Stimulated activated CD4-positive, alpha-beta T cell treated with anti-CD3 and anti-CD28 coated beads, TNF-alpha, amount 100 ng/mL, for 48 hours (primary cell): Measurements from ENCODE around the gene KCNN4.
"Not testable (repeated sequence)": the region's sequence is repeated elsewhere in the genome, so short reads cannot be mapped to it uniquely, and the experiment has no call there.

Experiments used
- DNase-seq, 3 donors: peaks; one replicate each; pipeline ENCODE4 v3.0.0-alpha.2; 2020; ENCODE audit warnings: low read depth in 3 of 3

KCNN4 gene

DNA sequence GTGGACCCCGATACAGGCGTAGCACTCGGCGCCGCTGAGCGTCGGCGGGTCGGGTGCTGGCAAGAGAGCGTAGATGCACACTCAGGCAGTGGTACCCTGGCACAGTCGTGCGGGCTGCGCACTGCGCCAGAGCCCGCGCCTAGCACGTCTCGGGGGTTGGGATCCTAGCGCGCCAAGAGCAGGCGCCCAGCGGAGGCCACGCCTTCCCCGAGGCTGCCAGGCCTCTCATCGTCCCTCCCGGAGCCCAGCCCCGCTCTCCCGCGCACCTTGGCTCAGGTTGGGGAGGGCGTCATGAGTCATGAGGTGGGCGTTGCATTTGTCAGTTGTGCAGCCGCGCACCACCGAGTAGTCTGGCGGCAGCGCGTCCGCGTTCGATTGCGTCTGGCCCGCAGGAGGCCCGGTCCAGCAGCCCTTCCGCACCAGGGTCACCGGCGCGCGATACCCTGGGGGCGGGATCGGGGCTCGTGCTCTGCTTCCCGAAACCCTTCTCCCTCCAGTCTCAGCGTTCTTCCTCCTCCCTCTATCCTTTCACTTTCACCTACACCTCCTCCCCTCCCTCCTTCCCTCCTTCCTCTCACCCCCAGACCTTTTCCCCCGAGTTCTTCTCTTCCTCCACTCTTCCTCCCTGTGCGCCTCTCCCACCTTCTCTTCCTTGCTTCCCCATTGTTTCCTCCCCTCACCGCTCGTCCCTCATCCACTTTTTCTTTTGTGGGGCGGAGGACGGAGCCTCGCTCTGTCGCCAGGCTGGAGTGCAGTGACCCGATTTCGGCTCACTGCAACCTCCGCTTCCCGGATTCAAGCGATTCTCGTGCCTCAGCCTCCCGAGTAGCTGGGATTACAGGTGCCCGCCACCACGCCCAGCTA, 18.0 kb upstream of the KCNN4 start:
- DNase-seq, result peak in 1 of 3 donors; percentile 68

DNA sequence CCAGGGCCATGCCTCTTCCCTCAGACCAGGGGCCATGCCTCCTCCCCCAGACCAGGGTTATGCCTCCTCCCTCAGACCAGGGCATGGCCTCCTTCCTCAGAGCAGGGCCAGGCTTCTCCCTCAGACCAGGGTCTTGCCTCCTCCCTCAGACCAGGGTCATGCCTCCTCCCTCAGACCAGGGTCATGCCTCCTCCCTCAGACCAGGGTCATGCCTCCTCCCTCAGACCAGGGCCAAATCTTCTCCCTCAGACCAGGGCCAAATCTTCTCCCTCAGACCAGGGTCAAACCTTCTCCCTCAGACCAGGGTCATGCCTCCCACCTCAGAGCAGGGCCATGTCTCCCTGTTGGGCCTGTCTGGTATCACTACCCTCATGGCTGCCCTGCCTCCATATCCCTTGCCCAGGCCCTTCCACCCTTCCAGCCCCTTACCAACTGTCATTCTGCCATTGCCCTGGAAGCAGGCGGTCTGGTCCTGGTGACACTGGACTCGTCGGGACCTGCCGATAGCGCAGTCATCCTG, 17.3 kb upstream of the KCNN4 start:
- no peak for DNase-seq

DNA sequence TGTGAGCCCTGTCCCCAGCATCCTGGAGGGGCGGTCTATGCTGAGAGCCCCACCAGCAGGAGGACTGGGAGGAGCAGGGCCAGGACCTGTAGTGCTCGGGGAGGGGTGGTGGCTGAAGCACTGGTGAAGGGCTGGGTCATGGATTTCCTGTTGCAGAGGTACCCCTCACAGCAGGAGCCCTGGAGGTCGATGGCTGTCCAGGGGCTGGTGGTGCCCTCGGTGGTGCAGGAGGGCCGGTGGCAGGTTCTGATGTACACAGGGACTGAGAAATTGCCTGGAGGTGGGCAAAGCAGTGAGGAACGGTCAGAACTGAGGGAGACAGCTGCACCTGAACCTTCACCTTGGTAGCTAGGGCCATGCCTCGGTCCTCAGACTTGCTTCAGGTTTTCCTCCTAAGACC, 16.8 kb upstream of the KCNN4 start:
- no peak for DNase-seq

DNA sequence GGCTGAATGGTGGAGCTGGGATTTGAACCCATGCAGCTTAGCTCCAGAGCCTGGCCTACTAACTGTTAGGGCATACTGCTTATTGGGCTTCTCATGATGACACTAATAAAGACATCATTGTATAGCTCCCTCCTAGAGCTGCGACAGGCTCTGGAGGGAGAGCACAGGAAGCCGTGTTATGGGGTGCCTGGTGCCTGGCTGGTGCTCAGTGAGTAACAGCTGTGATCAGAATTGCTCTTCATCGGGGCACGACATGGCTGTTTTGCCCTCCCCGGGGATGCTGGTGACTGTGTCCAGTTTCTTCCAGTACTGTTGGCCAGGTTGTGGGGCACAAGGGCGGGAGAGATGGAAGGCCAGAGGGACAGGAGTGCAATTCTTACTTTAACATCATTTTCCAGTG, 16.3 kb upstream of the KCNN4 start:
- DNase-seq, result no peak

DNA sequence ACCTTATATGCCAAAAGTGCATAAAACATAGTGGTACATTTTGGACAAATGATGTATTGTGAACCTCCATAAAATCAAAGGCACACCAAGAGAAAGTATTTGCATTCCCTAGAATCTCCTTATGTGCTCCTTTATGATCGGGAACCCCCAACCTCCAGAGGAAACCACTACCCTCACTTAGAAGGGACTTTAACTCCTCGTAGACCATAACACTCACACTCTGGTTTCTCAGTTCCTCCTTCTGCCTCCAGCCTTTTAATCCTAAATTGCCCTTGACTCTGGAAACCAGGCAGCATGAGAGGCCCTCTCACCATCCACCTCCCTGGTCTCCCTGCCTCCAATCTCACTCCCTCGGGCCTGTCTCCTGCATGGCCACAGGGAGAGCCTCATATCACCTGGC, 9.8 kb upstream of the KCNN4 start:
- no peak for DNase-seq

DNA sequence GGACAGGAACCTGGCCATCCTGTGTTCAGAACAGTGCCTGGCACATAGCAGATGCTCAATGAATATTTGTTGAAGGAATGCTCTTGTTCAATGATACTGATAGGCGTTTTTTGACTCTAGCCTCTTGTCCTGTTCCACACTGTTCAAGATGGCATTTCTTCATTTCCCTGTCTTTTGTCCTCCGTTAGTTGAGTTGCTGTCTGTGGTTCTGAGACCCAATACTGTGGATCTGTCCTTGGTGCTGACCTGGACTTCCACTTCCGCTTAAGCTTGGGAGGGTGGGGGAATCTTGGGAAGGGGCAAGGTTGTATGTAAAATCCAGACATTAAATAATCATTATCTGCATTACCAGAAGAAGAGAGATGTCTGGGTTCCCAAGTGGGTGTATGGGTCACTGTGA, 8.3 kb upstream of the KCNN4 start:
- no peak for DNase-seq

DNA sequence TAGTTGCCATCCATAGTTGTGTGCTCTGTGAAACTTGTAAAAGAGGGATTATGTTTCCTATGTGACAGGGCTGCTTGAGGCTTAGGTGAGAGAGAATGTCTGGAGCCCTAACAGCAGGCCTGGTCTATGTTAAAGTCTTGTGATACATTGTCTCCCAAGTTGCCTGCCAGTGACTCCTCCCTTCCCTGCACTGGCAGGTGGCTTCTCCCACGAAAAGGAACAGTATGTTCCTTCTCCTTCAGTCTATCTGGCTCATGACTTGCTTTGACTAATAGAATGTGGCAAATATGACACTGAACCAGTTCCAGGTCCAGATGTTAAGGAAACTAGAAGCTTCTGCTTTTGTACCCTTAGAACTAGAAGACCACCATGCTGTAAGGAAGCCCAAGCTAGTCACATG, 5.9 kb upstream of the KCNN4 start:
- no peak for DNase-seq

DNA sequence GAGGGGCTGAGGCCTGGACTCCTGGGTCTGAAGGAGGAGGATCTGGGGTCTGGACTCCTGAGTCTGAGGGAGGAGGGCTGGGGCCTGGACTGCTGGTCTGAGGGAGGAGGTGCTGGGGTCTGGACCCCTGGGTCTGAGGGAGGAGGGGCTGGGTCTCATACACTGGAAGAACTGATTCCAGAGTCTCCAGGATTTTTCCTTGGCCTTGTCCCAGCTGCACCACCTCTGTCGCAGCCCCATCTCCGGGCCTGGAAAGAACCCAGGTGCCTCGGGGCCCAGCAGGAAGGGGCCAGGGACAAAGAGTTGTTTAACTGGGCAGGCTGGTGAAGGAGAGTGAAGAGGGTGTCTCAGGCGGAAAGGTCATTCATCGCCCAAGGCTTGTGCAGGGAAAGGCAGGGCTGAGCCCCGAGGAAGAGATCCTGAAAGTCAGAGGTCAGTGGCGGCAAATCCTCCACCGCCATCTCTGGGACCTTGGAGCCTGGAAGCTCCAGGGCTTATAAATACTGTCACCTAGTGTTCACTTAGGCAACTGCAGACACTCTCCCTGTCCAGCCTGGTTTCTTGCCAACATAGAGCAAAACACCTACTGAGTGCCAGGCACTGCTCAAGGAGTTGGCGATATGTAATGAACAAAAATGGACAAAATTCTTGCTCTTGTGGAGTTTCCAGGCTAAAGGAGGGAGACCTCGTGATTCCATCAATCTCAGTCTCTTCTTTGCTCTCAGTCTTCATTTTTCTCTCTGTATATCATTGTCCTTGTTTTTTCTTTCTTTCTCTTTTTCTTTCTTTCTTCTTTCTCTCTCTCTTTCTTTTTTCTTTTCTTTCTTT, 4.4 kb upstream of the KCNN4 start:
- no peak for DNase-seq

DNA sequence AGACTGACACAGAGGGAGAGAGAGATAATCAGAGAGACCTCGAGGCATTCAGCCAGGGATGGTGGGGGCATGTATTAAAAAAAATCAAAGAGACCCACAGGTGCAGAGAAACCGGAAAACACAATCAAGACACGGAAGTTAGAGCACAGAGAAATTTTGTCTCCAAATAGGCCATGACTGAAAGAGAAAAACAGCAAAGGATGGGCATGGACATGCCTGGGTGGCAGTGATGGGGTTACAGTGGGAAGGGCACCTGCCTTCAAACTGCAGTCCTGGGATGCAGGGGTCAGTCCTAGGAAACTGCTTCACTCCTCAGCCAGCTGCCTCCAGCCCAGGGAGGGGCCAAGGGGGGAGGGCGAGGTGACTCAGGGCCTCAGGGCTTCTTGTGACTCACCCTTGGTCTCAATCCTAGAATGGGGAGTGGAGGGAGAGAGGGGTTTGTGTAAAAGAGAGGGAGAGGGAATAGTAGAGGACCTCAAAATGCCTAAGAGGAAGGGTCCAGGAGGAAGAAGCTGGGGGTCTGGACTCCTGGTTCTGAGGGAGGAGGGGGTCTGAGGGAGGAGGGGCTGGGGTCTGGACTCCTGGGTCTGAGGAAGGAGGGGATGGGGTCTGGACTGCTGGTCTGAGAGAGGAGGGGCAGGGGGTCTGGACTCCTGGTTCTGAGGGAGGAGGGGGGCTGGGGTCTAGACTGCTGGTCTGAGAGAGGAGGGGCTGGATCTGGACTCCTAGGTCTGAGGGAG, 3.6 kb upstream of the KCNN4 start:
- DNase-seq, result peak in 1 of 3 donors; percentile 75

DNA sequence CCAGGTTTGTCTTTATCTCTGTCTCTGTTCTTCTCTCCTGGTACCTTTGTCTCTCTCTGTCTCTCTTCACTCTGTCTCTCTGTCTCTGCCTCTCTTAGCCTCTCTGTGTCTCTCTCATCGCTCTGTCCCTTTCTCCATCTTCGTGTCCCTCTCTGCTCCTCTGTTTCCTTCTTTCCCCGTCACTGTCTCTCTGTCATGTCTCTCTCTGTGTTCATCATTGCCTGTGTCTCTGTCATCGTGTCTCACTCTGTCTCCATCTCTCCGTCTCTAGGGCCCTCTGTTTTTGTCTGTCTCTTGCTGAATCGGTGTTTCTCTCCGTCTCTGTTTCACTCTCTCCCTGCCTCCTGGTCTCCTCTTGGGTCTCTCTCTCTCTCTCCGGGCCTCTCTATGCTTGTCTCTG, 2.9 kb upstream of the KCNN4 start:
- DNase-seq, result no peak

DNA sequence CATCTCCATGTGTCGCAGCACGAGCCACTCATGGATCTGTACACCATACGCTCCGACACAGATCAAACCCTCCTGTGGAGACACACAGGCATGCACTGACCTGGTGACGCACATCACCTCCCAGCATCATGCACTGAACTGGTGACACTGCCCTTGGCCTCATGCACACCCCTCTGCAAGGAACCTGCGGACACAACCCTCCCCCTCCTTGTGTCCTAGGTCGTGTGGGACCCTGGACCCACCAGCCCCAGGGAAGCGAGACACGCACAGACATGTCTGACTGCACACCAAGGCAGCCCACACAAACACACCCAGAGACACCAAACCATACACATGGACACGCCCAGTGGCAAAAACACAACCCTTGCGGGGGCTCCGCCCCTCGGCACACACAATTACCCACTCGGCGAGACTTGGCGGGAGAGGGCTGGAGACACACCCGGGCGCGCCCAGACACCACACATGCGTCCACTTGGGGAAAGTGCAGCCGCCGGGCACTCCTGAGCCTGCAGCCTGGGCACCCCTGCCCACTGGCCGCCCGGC, 2.0 kb upstream of the KCNN4 start:
- DNase-seq, result no peak

DNA sequence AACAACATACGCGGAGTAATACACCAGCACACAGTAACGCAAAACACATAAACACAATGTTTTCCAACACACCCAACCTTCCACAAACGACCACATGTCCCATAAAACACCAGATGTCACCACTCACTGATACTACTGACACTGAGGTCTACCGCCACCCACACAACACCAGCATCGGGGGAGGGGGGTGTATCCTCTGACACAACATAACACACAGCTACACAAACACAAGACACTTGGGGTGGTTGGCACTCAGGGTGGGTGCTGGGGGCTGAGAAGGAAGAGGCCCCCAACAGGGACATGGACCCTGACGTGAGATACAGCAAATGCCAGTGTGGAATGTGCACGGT, 1.5 kb upstream of the KCNN4 start:
- no peak for DNase-seq

DNA sequence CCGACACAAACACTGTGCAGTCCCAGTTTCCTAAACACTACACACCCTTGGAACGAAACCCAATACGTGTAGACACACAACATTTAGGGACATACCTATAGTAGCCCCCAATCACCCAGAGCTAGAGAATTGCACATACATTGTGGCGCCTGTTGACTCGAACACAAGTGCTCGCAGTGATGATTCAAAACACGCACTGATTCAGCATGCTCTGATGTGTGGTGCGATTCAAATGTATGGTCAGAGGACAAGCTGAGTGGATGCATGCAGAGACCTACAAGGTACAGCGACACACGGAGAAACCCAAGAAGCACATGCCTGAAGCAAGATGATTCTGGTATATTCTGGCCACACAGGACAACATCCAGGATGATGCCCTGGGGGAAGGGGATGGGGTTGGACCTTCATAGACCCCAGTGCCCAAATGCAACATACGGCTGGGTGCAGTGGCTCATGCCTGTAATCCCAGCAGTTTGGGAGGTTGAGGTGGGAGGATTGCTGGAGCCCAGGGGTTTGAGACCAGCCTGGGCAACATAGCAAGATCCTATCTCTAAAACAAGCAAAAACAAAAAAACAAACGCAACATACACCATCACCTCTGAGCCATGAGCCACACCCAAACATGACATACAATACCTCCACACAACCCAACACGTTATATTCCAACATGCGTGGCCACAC, 997 bp upstream of the KCNN4 start:
- no peak for DNase-seq

DNA sequence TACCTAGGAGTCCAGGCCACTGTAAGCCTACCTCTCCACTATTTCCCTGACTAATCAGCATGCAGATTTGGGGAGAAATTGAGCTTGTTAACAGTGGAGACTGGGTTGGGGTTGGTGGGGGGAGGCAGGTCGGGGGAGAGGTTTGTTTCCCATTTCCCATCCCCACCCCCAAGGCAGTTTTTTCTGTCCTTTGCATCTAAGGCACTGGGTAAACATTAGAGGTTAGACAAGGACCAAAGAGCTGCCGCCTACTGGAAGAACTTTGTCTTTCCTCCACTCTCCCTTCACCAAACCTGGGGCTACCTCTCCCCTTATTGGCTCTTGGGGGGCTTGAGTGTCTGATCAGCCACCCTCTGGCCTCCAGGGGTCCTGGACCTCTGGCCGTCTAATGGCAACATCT, 953 bp downstream of the KCNN4 start:
- no peak for DNase-seq

DNA sequence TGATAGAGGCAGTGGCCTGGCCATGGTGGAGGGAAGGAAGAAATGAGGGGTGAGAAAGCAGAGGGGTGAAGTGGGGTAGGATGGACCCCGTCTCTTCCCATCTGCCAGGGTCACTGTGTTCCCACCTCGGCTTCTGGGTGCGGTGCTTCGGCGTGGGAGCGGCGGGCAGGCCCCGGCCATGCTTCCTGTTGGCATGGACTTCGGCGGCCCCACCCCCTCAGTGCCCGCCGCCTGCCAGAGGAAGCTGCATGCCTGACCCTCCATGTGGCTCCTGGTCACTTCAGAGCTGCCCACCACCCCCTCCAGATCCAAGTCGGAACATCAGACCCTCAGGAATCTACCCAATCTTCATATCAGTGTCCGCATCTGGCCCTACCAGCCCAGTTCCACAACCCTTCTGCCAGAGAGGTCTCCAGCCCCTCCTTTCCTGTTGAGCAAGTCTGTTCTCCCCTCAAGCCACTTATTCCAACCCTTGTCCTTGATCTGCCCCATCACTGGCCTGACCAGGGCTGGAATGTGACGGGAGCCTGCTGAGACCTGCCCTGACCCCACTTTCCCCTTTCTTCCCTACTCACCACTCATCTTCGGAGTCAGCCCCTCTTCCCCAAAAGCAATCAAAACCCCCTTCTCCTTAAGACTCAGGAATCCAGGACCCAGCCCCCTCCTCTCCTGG, 1.5 kb downstream of the KCNN4 start:
- no peak for DNase-seq

DNA sequence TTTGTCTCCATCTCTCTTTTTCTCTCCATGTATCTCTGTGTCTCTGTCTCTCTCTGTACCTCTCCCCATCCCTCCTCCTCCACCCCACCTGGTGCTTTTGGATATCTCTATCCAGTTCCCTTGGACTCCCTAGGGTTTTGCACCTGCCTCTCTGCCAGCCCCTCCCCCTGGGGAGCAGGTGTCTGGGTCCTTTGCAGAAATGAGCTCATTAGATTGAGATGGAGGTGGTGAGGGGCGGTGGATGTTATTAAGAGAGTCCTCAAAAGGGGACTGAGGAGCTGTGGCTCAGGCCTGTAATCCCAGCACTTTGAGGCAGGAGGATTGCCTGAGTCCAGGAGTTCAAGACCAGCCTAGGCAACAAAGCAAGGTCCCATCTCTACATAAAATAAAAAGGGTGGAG, 2.1 kb downstream of the KCNN4 start:
- no peak for DNase-seq

DNA sequence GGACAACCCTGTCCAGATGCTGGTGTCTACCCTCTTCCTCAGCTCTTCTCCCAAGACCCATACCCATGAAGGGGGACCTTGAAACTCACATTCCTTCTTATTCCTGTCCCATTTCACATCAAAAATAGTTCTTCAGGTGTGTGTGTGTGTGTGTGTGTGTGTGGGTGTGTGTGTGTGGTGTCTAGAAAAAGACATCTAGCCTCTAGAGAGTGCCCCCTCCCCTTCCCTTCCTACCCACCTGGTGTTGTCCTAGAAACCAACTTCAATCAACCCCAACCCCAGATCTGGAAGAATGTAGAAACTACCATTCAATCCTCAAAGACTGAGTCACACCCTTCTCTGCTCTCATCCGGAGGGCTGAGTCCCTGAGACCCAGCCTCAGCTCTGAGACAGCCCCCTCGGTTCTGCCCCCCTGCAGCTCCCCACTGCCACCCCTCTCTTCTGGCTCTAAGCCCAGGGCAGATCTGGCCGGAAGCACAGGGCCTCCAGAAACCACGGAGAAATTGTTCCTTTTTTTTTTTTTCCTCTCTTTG, 3.5 kb downstream of the KCNN4 start:
- DNase-seq, result no peak

DNA sequence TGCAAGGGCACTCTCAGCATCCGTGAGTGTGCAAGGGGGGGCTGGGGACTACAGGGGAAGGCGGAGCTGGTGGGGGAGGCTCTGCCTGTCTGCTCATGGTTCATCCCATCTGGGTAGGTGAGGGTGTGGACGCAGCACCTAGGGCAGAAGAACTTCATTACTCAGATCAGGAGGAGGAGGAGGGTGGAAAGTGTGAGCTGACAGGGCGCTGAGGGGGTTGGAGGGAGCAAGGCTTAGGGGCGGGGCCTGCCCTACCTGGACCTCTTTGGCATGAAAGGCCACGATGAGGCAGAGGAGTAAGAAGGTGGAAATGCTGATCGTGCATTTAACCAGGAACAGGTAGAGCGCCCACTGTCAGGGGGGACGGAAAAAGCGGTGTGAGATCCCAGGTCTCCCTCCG, 4.5 kb downstream of the KCNN4 start:
- DNase-seq, result peak in 2 of 3 donors; percentile 71 to 75

DNA sequence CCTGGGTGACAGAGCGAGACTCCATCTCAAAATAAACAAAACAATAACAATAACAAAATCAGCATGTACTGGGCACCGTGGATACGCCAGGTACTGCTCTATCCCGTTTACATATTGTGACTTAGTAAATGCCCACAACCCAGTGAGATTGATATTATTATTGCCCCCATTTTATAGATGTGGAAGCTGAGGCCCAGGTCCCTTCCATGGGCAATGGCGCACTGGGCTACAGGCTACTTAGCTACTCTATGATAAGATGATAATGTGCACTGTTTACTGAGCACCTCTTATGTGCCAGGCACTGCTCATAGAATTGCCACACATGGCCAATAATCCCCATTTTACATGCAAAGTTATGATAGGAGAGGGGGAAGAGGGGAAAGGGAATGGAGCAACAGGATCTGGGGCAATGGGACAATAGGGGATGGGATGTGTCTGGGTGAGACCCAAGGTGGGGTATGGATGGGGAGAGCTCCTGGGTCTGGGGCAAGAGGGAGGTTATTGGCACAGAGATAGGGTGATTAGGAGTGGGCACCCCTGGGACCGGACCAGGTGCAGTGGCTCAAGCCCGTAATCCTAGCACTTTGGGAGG, 5.4 kb downstream of the KCNN4 start:
- no peak for DNase-seq

DNA sequence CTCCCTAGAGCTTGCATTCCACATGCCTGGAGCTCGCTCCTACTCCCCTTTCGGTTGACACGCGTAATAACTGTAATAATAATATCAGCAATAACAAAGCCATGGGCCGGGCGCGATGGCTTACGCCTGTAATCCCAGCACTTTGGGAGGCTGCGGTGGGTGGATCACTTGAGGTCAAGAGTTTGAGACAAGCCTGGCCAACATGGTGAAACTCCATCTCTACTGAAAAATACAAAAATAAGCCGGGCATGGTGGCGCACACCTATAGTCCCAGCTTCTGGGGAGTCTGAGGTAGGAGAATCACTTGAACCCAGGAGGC, 5.9 kb downstream of the KCNN4 start:
- DNase-seq, result not testable (repeated sequence)
